Iris pigment epithelial cell (primary cell): ENCODE measurements around the gene CD68.
"Not testable (repeated sequence)": the region's sequence is repeated elsewhere in the genome, so short reads cannot be mapped to it uniquely, and the experiment has no call there.

ENCODE experiments used
- DNase-seq: peaks from one replicate; pipeline ENCODE4 v3.0.0-alpha.2; 2011; ENCODE audit warnings: low read depth

Gene CD68

DNA sequence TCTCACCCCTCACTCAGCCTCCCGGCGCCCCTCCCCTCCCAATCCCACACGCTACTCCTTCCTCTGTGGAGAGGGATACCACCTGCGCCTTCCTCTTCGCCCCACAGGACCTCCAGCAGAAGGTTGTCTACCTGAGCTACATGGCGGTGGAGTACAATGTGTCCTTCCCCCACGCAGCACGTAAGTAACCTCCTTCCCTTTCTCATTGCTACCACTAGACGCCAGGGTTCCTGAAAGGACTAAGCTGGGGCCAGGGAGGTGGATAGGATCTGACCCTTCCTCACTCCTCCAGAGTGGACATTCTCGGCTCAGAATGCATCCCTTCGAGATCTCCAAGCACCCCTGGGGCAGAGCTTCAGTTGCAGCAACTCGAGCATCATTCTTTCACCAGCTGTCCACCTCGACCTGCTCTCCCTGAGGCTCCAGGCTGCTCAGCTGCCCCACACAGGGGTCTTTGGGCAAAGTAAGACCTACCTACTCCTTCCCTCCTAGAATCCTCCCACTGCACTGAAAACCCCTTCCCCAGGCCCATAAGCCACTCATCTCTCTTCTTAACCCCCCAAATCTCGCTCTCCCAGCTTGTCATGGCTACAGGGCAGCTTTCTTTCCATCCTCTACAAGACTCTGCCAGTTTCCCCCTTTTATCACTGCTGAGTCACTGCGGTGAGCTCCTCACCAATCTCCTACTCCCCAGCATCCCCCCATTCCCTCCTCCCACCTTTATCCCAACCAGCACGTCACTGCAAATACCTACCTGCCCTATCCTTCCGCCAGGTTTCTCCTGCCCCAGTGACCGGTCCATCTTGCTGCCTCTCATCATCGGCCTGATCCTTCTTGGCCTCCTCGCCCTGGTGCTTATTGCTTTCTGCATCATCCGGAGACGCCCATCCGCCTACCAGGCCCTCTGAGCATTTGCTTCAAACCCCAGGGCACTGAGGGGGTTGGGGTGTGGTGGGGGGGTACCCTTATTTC is 1.5 kb downstream of the CD68 start:
- DNase-seq, result no peak

DNA sequence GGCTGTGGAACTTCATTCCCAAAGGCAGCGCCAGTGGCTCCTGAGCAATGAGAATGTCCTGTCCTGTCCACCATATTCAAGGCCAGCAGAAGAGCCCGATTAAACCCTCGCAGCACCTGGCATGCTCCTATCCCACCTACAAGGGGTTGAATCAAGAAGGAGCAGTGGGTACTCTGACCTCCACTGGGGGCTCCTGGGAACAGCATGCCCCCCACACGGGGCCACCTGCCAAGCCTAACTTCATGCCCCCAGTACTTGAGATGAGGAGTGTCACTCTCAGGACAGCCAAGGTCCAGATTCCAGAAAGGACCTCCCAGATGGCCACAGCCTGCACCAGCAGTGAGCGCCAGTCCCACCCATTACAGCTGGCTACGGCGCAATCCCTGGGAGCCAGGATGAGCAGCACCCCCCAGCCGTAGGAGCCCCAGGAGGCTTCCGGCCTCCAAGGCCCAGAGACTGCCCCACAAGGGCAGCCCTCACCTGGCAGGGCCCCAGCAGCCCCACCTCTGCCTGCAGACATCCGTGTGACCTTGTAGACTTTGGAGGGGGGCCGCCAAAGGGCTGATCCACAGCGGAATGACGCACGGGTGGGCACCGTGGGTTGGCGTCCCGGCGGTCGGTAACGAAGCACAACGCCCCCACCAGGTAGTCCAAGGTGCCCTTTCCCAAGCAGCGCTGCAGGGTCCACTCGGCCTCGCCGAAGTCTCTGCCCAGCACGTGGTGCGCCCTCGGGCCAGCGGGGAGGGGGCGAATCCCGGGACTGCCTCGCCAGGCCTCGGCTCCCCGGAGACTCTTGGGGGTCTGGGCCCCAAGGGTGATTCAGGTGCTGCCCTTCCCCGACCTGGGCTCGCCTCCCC is 3.2 kb downstream of the CD68 start:
- DNase-seq, result no peak

DNA sequence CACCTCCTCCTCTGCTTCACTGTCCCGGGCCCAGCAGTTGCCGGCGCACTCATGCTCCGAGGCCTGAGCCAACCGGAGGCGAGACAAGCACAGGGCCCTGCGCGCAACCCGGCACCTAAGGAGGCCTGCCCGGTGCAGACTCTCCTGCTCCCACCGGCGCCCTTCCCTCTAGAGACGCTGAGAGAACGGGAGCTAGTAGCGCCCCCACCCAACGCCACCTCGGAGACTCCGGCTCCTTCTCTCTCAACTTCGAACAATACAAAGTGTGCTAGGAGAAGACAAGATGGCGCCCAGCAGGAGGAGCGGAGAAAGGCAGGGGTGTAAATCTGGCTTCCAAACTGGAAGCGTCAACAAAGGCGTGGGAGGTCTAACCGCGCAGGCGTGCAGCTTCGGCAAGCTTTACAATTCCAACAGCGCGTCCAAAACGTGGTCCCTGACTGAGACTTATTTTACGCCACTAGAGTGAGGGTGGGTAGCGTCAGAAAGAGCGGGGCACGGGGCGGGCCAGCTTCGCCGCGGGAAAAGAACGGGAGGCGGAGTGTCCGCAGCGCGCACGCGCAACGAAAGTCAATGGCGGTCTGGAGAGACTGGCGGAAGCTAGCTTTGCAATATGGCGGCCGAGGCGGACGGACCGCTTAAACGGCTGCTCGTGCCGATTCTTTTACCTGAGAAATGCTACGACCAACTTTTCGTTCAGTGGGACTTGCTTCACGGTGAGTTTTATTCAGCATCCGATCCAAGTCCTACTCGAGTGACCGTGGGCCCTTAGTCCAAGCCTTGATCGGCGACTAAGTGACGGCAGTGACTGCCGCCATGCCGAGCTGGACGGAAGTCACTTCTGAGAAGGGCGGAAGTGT is 4.0 kb downstream of the CD68 start, which contains the start of gene MPDU1:
TSS of gene MPDU1 (plus strand) at position 600 of the 857 bp plus-strand sequence. CDS start at position 611, 11 bp downstream.
- peak; percentile 96 for DNase-seq

GRCh38 chr17:7586673-7587419 is 7.4 kb downstream of the CD68 start:
- no peak for DNase-seq

DNA sequence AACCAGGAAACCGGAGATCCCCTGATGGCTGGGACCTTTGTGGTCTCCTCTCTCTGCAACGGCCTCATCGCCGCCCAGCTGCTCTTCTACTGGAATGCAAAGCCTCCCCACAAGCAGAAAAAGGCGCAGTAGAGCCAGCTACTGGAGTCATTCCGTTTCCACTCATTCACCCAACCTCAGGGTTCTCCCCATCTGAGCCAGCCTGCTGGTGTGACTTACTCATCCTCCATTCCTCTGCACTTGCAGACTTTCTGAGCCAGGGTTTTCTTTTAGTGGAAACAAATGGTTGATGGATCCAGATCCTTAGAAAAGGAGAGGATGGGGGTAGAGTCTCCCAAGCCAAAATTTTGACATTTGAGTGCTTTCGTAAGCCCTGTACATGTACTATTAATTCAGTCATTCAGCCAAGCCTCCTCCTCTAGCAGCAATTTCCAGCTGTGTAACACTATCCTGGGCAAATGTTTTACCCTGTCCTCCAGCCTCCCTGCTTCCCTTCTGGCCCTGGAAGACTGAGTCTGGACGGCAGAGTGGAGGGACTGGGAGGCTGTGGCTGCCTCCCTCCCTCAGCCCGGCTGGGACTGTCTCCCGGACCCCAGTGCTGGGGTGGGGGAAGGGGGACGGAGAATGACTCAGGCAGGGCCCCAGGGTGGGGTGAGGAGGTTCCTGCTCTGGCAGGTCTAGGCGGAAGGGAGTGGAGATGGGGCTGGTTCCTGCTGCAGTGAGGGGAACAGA is 8.1 kb downstream of the CD68 start:
- DNase-seq, result peak; percentile 97

GRCh38 chr17:7588553-7589203 is 9.2 kb downstream of the CD68 start:
- DNase-seq, result no peak

GRCh38 chr17:7589204-7589868 is 9.9 kb downstream of the CD68 start:
- DNase-seq, result peak; percentile 84

GRCh38 chr17:7589891-7590691 is 10.7 kb downstream of the CD68 start, which contains the start of gene SOX15:
TSS of gene SOX15 (minus strand) at chr17:7590094. CDS start at chr17:7589676, 418 bp downstream.
- peak; percentile 51 for DNase-seq

DNA sequence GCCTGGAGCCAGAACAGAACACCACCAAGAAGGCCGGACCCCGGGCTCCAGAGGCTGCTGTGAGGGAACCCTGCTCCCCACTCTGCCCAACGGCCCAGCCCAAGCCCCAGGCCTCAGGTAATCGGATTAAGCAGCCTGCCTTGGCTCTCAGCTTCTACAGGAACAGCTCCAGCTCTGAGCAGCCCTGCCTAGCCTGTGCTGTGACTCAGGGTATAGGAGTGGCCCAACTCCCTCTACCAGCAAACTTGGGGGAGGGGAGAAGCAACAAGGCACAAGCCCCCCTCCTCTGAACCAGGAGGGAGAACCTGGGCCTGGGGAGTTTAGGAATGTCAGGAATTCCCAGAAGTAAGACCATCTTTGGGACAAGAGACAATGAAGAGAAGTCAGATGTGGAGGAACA is 11.3 kb downstream of the CD68 start:
- DNase-seq, result peak; percentile 78

DNA sequence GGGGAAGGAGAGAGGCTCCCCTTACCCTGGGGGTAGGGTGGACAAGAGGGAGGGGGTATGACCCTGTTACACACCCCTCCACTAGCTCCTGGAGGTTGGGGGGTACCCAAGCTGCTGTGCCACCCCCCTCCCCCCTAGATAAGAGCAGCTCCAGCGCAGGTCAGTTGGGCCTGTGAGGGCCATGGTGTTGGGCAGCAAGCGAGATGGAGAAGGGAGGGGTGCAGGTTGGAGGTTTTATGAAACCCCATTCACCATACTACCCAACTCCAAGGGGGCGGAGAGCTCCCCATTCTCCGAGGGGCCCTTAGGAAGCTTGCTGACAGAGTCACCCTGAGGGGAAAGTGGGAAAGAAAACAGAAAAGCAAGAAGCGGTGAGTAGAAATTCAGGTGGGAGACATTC is 12.2 kb downstream of the CD68 start:
- DNase-seq, result no peak

DNA sequence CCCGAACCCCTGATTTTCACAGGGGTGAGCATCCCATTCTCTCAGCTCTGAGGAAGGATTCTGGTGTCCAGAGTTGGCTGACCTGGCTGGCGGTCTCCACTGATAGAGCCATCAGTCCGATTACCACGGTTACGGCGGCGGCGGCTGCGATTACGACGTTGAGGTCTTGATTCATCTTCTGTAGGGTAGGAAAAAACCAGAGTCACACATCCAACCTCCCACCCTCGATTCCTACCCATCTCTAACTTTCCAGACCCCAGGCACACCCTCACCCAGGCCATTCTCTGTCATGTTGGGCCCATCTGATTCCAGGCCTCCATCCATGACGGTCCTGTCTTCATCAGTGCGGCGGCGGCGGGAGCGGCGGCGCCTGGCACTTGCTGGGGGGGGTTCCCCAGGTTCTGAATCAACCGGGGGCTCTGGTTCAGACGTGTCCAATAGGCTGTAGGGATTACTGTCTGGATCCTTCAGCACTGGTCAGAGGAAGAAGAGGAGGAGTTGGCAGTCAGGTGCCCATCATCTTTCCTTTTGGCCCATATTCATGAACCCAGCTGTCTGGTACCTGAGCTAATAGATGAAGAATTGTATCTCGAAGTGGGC is 13.1 kb downstream of the CD68 start:
- DNase-seq, result no peak

GRCh38 chr17:7593296-7593695 is 13.9 kb downstream of the CD68 start:
- DNase-seq, result no peak

DNA sequence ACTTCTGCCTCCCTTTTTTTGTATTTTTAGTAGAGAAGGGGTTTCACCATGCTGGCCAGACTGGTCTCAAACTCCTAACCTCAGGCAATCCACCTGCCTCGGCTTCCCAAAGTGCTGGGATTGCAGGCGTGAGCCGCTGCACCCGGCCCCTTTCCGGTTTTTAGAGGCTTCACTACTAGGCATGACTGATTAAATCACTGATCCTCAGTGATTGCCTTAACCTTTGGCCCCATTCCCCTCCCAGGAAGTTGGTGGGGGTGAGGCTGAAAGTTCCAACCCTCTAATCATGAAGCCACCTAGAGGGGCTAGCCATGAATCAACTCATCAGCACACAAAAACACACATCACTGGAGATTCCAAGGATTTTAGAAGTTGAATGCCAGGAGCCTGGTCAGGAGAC is 18.1 kb downstream of the CD68 start:
- not testable (repeated sequence) for DNase-seq

DNA sequence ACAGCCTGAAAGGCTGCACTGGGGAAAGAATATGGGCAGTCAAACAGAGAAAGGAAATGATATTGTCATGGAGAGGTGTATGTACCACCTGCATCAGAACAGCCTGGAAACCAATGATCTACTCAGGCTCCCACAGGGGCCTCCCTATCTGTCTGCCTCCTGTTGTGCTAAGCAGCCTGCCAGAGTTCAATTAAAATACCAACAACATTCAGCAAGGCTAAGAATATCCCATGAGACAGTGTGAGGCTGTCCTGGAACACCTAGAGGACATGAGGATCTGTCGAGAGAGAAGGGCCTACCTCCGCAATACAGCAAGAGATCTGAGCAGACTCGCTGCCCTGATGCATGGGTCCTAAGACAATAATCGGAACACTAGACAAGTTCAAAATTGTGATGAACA is 26.8 kb downstream of the CD68 start:
- DNase-seq, result no peak

- no peak for DNase-seq
Measured at GRCh38 chr17:7610641-7611040, 31.2 kb downstream of the CD68 start.

DNA sequence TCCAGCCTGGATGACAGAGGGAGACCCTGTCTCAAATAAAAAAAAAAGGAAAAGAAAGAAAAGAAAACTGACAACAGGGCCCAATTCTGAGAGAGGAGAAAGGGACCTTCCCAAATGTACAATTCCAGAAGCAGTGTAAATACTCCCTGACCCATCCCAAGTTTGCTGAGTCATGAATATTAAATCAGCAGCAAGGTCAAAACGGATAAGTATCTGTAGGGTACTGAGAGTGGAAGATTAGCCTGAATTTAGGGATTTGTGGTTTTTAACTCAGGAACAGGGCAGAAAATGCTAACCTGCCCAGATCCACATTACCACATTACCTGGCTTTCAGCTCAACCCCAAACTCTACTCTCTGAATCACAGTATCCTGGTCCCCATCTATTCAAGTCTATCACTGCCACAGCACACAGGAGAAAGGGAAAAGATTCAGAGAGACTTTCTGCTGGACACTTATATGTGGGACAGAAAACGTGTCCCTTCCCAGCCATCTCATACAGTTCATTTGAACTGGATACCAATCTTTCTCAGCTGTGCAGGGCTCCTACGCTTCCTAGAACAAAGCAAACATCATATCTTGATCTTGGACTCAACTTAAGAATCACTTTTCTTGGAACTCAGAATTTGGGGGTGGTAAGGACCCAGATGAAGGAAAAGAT is 32.3 kb downstream of the CD68 start:
- DNase-seq, result no peak

DNA sequence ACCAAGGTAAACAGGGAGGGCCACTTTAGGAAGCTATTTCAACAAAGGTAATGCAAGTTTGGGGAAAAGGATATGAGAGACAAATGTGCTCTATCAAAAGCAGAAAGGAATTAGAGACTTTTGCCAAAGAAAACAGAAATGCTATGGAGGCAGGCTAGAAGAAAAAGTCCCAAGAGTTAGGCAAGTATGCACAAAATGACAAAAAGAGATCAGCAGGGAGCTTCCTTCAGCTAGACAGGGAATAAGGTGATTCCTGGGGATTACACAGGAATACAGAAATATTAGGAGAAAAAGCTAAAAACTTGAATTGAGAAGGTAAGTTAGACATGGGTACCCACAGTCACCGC is 32.8 kb downstream of the CD68 start:
- DNase-seq, result peak; percentile 29
